GM12878 (cell line): ENCODE measurements around the gene DCP1B. TPM values are rescaled to one million over a fixed set of nuclear protein-coding genes. Genes with fewer than 3 reads are reported as not detected.
A peak's percentile ranks its signal among the peaks of the same experiment; 100 is the strongest.

ENCODE experiments used
- ATAC-seq: fragments of 200-7000 bp; cut with Tn5 transposase; 3 replicates; pipeline ENCODE4 v1.9.1; 2020; ENCODE audit warnings: mild to moderate bottlenecking, moderate library complexity
- BruUV-seq: library from RNA; stranded (reverse); fragments of 400-500 nt; replicated peaks from 2 replicates; lab custom pipeline; 2021; lab: Mats Ljungman, UMichigan
- CTCF ChIA-PET: fragments of 300-600 bp; sonication (Branson Sonifier 250); formaldehyde crosslinking; extraction: SDS; loops from one replicate; lab custom pipeline; 2021; ENCODE audit warnings: inconsistent platforms; lab: Yijun Ruan, JAX
- POLR2A ChIA-PET: fragments of 350-600 bp; formaldehyde crosslinking; extraction: SDS; loops from one replicate; lab custom pipeline; 2021; ENCODE audit warnings: inconsistent platforms; lab: Charles Lee
- RAD21 ChIA-PET: fragments of 300-600 bp; sonication (Branson Sonifier 250); formaldehyde crosslinking; loops from one replicate; lab custom pipeline; 2023; ENCODE audit warnings: antibody characterized with exemption; ENCODE audit not compliant: unreplicated experiment; lab: Charles Lee
- SMC1A ChIA-PET: fragments of 300-600 bp; sonication (Branson Sonifier 250); formaldehyde crosslinking; loops from one replicate; lab custom pipeline; 2023; ENCODE audit not compliant: unreplicated experiment, uncharacterized antibody; lab: Charles Lee
- DNase-seq: peaks from one replicate; pipeline ENCODE4 v3.0.0-alpha.2; 2011; ENCODE audit warnings: low read depth, low spot score
- FAIRE-seq: peaks from 3 replicates; lab custom pipeline; 2011; peaks lifted over from hg19 to GRCh38; lab: Jason Lieb, UNC
- H2AFZ ChIP-seq: 2 replicates; pipeline ENCODE4 v1.6.0; 2011; ENCODE audit warnings: low read depth, low read length, control low read depth; ENCODE audit not compliant: control insufficient read depth
- H3K27ac ChIP-seq: 2 replicates; pipeline ENCODE4 v1.5.1; 2011; ENCODE audit warnings: control low read depth; ENCODE audit not compliant: control insufficient read depth, insufficient read depth
- H3K27me3 ChIP-seq, 2 experiments: replicated peaks in 1 of 2; 2 replicates each; pipeline versions ENCODE4 v1.6.0 to v1.6.1; 2011; ENCODE audit warnings: low read length in 1 of 2; ENCODE audit not compliant: control insufficient read depth in 2 of 2, insufficient read depth in 2 of 2
- H3K36me3 ChIP-seq, 2 experiments: 2 replicates each; pipeline ENCODE4 v1.5.1; 2011; ENCODE audit warnings: low read length in 1 of 2; ENCODE audit not compliant: control insufficient read depth in 2 of 2, insufficient read depth in 2 of 2
- H3K4me1 ChIP-seq: 2 replicates; pipeline ENCODE4 v1.6.1; 2011; ENCODE audit warnings: mild to moderate bottlenecking, low read length, moderate library complexity, mixed read lengths; ENCODE audit not compliant: control insufficient read depth, insufficient read depth
- H3K4me2 ChIP-seq: 2 replicates; pipeline ENCODE4 v1.6.0; 2011; ENCODE audit warnings: control low read depth; ENCODE audit not compliant: control insufficient read depth, insufficient read depth
- H3K4me3 ChIP-seq: fragments of 200-600 bp; sonication (generic); 2 replicates; pipeline ENCODE4 v1.5.1; 2016
- H3K79me2 ChIP-seq: 2 replicates; pipeline ENCODE4 v1.6.0; 2011; ENCODE audit warnings: low read length; ENCODE audit not compliant: control insufficient read depth, insufficient read depth
- H3K9ac ChIP-seq: 2 replicates; pipeline ENCODE4 v1.8.0; 2011; ENCODE audit warnings: low read length, control low read depth, mixed read lengths; ENCODE audit not compliant: control insufficient read depth, insufficient read depth
- H3K9me3 ChIP-seq: replicated peaks from 3 replicates; pipeline ENCODE4 v1.5.1; 2011; ENCODE audit warnings: mild to moderate bottlenecking, low read length; ENCODE audit not compliant: control insufficient read depth, insufficient read depth
- H4K20me1 ChIP-seq: 2 replicates; pipeline ENCODE4 v1.6.0; 2011; ENCODE audit not compliant: control insufficient read depth, insufficient read depth
- ATF7 ChIP-seq: fragments of 450-650 bp; IDR thresholded peaks from 2 replicates; pipeline ENCODE4 v1.6.1; 2016; ENCODE audit warnings: low read depth, mild to moderate bottlenecking
- CREM ChIP-seq: IDR thresholded peaks from 2 replicates; pipeline ENCODE4 v1.6.1; 2014; ENCODE audit warnings: antibody characterized with exemption, low read depth
- CTCF ChIP-seq, 3 experiments: IDR thresholded peaks in 2 of 3; conservative IDR thresholded peaks in 1 of 3; 2 replicates each; pipeline ENCODE4 v1.5.1; 2011; ENCODE audit warnings: low read depth in 3 of 3, low read length in 3 of 3, mild to moderate bottlenecking in 3 of 3, control low read depth in 2 of 3, moderate library complexity in 2 of 3, inconsistent platforms in 1 of 3, mixed read lengths in 1 of 3; ENCODE audit not compliant: control insufficient read depth in 2 of 3, insufficient read depth in 1 of 3; ENCODE audit errors: extremely low read depth in 1 of 3
- E2F4 ChIP-seq: IDR thresholded peaks from 2 replicates; pipeline ENCODE4 v1.6.1; 2012; ENCODE audit warnings: low read depth, low read length, improper control_type of control experiment
- ESRRA ChIP-seq: IDR thresholded peaks from 2 replicates; pipeline ENCODE4 v1.6.1; 2012; ENCODE audit warnings: mild to moderate bottlenecking, low read length, improper control_type of control experiment
- HCFC1 ChIP-seq: fragments of 150-350 bp; IDR thresholded peaks from 2 replicates; pipeline ENCODE4 v1.6.1; 2014; ENCODE audit warnings: low read length
- IKZF2 ChIP-seq, 2 experiments: fragments of 450-650 bp; IDR thresholded peaks; 2 replicates each; pipeline ENCODE4 v1.6.1; 2017; ENCODE audit warnings: mild to moderate bottlenecking in 2 of 2, moderate library complexity in 2 of 2
- MYC ChIP-seq: IDR thresholded peaks from 2 replicates; pipeline ENCODE4 v1.6.1; 2011; ENCODE audit warnings: mild to moderate bottlenecking, low read length, moderate library complexity, inconsistent platforms; ENCODE audit not compliant: insufficient read depth, insufficient replicate concordance, insufficient read length, severe bottlenecking
- NR2F1 ChIP-seq: fragments of 450-650 bp; conservative IDR thresholded peaks from 2 replicates; pipeline ENCODE4 v1.6.1; 2017; ENCODE audit warnings: mild to moderate bottlenecking
- NRF1 ChIP-seq: conservative IDR thresholded peaks from 2 replicates; pipeline ENCODE4 v1.6.1; 2011; ENCODE audit warnings: mild to moderate bottlenecking, low read depth, low read length, improper control_type of control experiment
- RAD21 ChIP-seq: IDR thresholded peaks from 2 replicates; pipeline ENCODE4 v1.6.1; 2011; ENCODE audit warnings: mild to moderate bottlenecking, low read depth, low read length, moderate library complexity; ENCODE audit not compliant: insufficient read depth
- TCF7 ChIP-seq: IDR thresholded peaks from 2 replicates; pipeline ENCODE4 v1.6.1; 2014; ENCODE audit warnings: antibody characterized with exemption, borderline replicate concordance
- ZBED1 ChIP-seq: IDR thresholded peaks from 2 replicates; pipeline ENCODE4 v1.6.1; 2016; ENCODE audit warnings: borderline replicate concordance
- WGBS: methylation state at CpG from one replicate; pipeline ENCODE4 v1.1.6; 2016; ENCODE audit warnings: low lambda C conversion rate; ENCODE audit not compliant: insufficient replicate concordance, insufficient coverage; ENCODE audit errors: missing lambda C conversion rate; 5-methylcytosine and 5-hydroxymethylcytosine counted together
- in situ Hi-C: fragments of 300-500 bp; cut with MboI; formaldehyde crosslinking; loops from 9 replicates; pipeline ENCODE4 v1.14.3; 2018; ENCODE audit warnings: mixed read lengths
- intact Hi-C: fragments of 100-400 bp; cut with micrococcal nuclease; formaldehyde crosslinking; loops from one replicate; pipeline ENCODE4 v1.14.2; 2022; ENCODE audit not compliant: unreplicated experiment
- polyA plus RNA-seq, 11 experiments: library from polyadenylated mRNA; depleted of rRNA in 4 of 11; unstranded in 6 of 11; stranded (reverse) in 5 of 11; fragments of >200 nt; fragmentation: Nextera tagmentation in 4 of 11; fragmentation: Illumina TruSeq in 1 of 11; extraction: Ambion mirVana in 4 of 11; extraction: Trizol in 1 of 11; gene quantifications; 1 replicate in 1 of 11; 2 replicates in 10 of 11; pipeline versions ENCODE4 v1.2.1 to v1.2.3, GENCODE V29; 2011 to 2016; ENCODE audit warnings: inconsistent platforms in 2 of 11, missing spikeins in 2 of 11, low read depth in 1 of 11
- total RNA-seq, 4 experiments: library from RNA; depleted of rRNA in 3 of 4; stranded (reverse); fragments of >200 nt in 3 of 4; fragmentation: Illumina TruSeq in 1 of 4; extraction: Trizol in 1 of 4; gene quantifications; 2 replicates each; pipeline versions ENCODE4 v1.2.1 to v1.2.3, GENCODE V29; 2013 to 2021

DCP1B gene
- total and polyA plus RNA-seq, 10 of the 15 experiments (the other 5 are each of a cell fraction or from before 2014, with no cell fraction given): 1.3 to 23.4 (median 15.3) TPM

- FAIRE-seq: peak; percentile 13
- 50% methylated on average over 1 of the region's 1 CpG for WGBS
Observed at GRCh38 chr12:2009623-2010022, 5.4 kb upstream of the DCP1B start.

More at GRCh38 chr12:2009623-2010022, 5.4 kb upstream of the DCP1B start:
- in situ Hi-C loops (no loop called here), intact Hi-C loops (no loop called here)
- SMC1A ChIA-PET: interaction anchor here (1.2 kb wide), 2 partner anchors 8 to 14 kb away, joined by 5 read pairs; no protein-coding TSS in a partner anchor
- no TSS peak for BruUV-seq
- H3K9me3 ChIP-seq: no peaks in the 10 kb centered on the region; the same call in 2 of the 3 replicates
- H3K4me3 ChIP-seq: no peak overlapping the region
- H3K27ac ChIP-seq: no peak overlapping the region
- H3K4me2 ChIP-seq: no peak overlapping the region
- DNase-seq: no peak
- no peak overlapping the region for H2AFZ ChIP-seq
- no peaks in the 10 kb centered on the region for H4K20me1 ChIP-seq
- no peaks in the 10 kb centered on the region for H3K27me3 ChIP-seq
- no peaks in the 10 kb centered on the region for H3K36me3 ChIP-seq
- RAD21 ChIA-PET: interaction anchor here (1.5 kb wide), 1 partner anchor 31 kb away, joined by 3 read pairs; no protein-coding TSS in a partner anchor
- H3K4me1 ChIP-seq: no peaks in the 10 kb centered on the region
- H3K9ac ChIP-seq: no peak overlapping the region
- peak; percentile 61 for ATAC-seq
- CTCF ChIA-PET: interaction anchor here (0.7 to 1.1 kb wide), 3 partner anchors 15 to 70 kb away, joined by 3 to 4 read pairs (median 4); no protein-coding TSS in a partner anchor
- TF ChIP-seq E2F4 (no peak), IKZF2 (IDR thresholded peaks at IDR 0.05) (no peak), CREM (no peak), TCF7 (no peak), CTCF (IDR thresholded peaks at IDR 0.05 in 2 of 3, conservative IDR thresholded peaks at IDR 0.05 in 1 of 3; ENCODE audit: control insufficient read depth in 2 of 3, extremely low read depth in 1 of 3, insufficient read depth in 1 of 3, low read depth in 3 of 3, low read length in 3 of 3) (peak in 2 of 3 experiments; percentile 7 to 11; a peak in 2 of 6 replicates), ZBED1 (no peak), MYC (no peak), ESRRA (peak; percentile 77; the same call in 1 of the 2 replicates), NR2F1 (peak; percentile 38; the same call in 1 of the 2 replicates), NRF1 (no peak), RAD21 (peak; percentile 12; the same call in 1 of the 2 replicates), HCFC1 (no peak), ATF7 (0 out of 2 replicates have a peak, but pooled peaks have one; percentile 28)
- H3K79me2 ChIP-seq: no peaks in the 10 kb centered on the region
- POLR2A ChIA-PET: interaction anchor here (1.2 kb wide), 1 partner anchor 11 kb away, joined by 3 read pairs; no protein-coding TSS in a partner anchor
